NCI-H2029 (cell line): ENCODE results near the gene AP2A1.
A peak's percentile ranks its signal among the peaks of the same experiment; 100 is the strongest.

Experiments used
- DNase-seq: peaks from one replicate; lab custom pipeline; 2025; lab: John Stamatoyannopoulos, UW

AP2A1 gene

GRCh38 chr19:49839713-49840112, 72.9 kb downstream of the AP2A1 start:
- DNase-seq, result no peak

- no peak for DNase-seq
These were observed 73.5 kb downstream of the AP2A1 start for GRCh38 chr19:49840321-49840720.

GRCh38 chr19:49840736-49841249, 74.0 kb downstream of the AP2A1 start:
- DNase-seq, result no peak

- DNase-seq, result no peak
These were observed 76.5 kb downstream of the AP2A1 start for GRCh38 chr19:49843265-49843664.

- DNase-seq, result no peak
These were observed 77.6 kb downstream of the AP2A1 start for GRCh38 chr19:49844138-49845095.

GRCh38 chr19:49845414-49845813, 78.6 kb downstream of the AP2A1 start:
- DNase-seq, result no peak

- DNase-seq, result no peak
These were observed 79.6 kb downstream of the AP2A1 start for GRCh38 chr19:49846408-49846807.

GRCh38 chr19:49847731-49848696, 81.2 kb downstream of the AP2A1 start:
- peak; percentile 30 for DNase-seq

- DNase-seq, result no peak
These were observed 82.1 kb downstream of the AP2A1 start for GRCh38 chr19:49848938-49849337.

- no peak for DNase-seq
These were observed 82.8 kb downstream of the AP2A1 start for GRCh38 chr19:49849433-49850220.

GRCh38 chr19:49850221-49850486, 83.4 kb downstream of the AP2A1 start:
- no peak for DNase-seq

GRCh38 chr19:49850487-49851342, 83.9 kb downstream of the AP2A1 start, which contains the start of gene PTOV1:
Gene PTOV1, plus strand, starts transcription at chr19:49851159.
- DNase-seq, result peak; percentile 91

- DNase-seq, result peak; percentile 25
These were observed 84.9 kb downstream of the AP2A1 start for GRCh38 chr19:49851456-49852259.

- no peak for DNase-seq
These were observed 85.9 kb downstream of the AP2A1 start for GRCh38 chr19:49852631-49853126.

GRCh38 chr19:49853852-49854377, 87.1 kb downstream of the AP2A1 start:
- no peak for DNase-seq

- no peak for DNase-seq
These were observed 87.8 kb downstream of the AP2A1 start for GRCh38 chr19:49854378-49855263.

- DNase-seq, result no peak
These were observed 88.5 kb downstream of the AP2A1 start for GRCh38 chr19:49855277-49855675.
